DOHH2 (cell line): ENCODE measurements around the gene INPP4B.

Source experiments
- H3F3A ChIP-seq: fragments of 200-600 bp; sonication (generic), shearing (Covaris generic); 2 replicates; pipeline ENCODE4 v1.6.0; 2016; ENCODE audit warnings: antibody characterized with exemption, mild to moderate bottlenecking; ENCODE audit not compliant: control insufficient read depth, insufficient read depth
- H3K27ac ChIP-seq: fragments of 200-600 bp; sonication (generic); 2 replicates; pipeline ENCODE4 v1.5.1; 2014; ENCODE audit warnings: low read depth, mild to moderate bottlenecking, low read length, moderate library complexity
- H3K27me3 ChIP-seq: fragments of 200-600 bp; sonication (generic); 2 replicates; pipeline ENCODE4 v1.6.1; 2014; ENCODE audit warnings: mild to moderate bottlenecking, low read length, mixed read lengths; ENCODE audit not compliant: control insufficient read depth
- H3K36me3 ChIP-seq: fragments of 200-600 bp; sonication (generic); 2 replicates; pipeline ENCODE4 v1.6.1; 2014; ENCODE audit warnings: mild to moderate bottlenecking, low read length, moderate library complexity, mixed read lengths; ENCODE audit not compliant: control insufficient read depth
- H3K4me1 ChIP-seq: fragments of 200-600 bp; sonication (generic); 2 replicates; pipeline ENCODE4 v1.6.1; 2014; ENCODE audit warnings: mild to moderate bottlenecking, low read length, mixed read lengths; ENCODE audit not compliant: control insufficient read depth
- H3K4me2 ChIP-seq: fragments of 200-600 bp; sonication (generic); 2 replicates; pipeline ENCODE4 v1.6.0; 2014; ENCODE audit warnings: mild to moderate bottlenecking, low read length, moderate library complexity
- H3K4me3 ChIP-seq: fragments of 200-600 bp; sonication (generic); 2 replicates; pipeline ENCODE4 v1.5.1; 2014; ENCODE audit warnings: mild to moderate bottlenecking, low read length, mixed read lengths
- H3K79me2 ChIP-seq: fragments of 200-600 bp; sonication (generic); 2 replicates; pipeline ENCODE4 v1.6.1; 2014; ENCODE audit warnings: mild to moderate bottlenecking, low read length, mixed read lengths; ENCODE audit not compliant: control insufficient read depth
- H3K9me2 ChIP-seq: fragments of 200-600 bp; sonication (generic); replicated peaks from 2 replicates; pipeline ENCODE4 v1.6.1; 2014; ENCODE audit warnings: mild to moderate bottlenecking, low read length, mixed read lengths; ENCODE audit not compliant: control insufficient read depth
- H3K9me3 ChIP-seq: fragments of 200-600 bp; sonication (generic); 2 replicates; pipeline ENCODE4 v1.6.1; 2014; ENCODE audit warnings: antibody characterized with exemption, low read length, mixed read lengths; ENCODE audit not compliant: control insufficient read depth, insufficient read depth
- H4K20me1 ChIP-seq: fragments of 200-600 bp; sonication (generic); 2 replicates; pipeline ENCODE4 v1.6.0; 2014; ENCODE audit warnings: low read depth, mild to moderate bottlenecking, antibody characterized with exemption, low read length, moderate library complexity; ENCODE audit not compliant: control insufficient read depth, insufficient read depth
- CTCF ChIP-seq: fragments of 200-600 bp; sonication (generic); IDR thresholded peaks from one replicate; pipeline ENCODE4 v1.5.1; 2014; ENCODE audit warnings: antibody characterized with exemption, mild to moderate bottlenecking, low read depth, low read length; ENCODE audit not compliant: poor library complexity, severe bottlenecking
- EZH2phosphoT487 ChIP-seq: fragments of 200-600 bp; sonication (generic); IDR thresholded peaks from 2 replicates; pipeline ENCODE4 v1.6.1; 2017; ENCODE audit warnings: borderline replicate concordance, mild to moderate bottlenecking, antibody characterized with exemption, low read length, moderate library complexity, mixed read lengths

Gene INPP4B

GRCh38 chr4:142369141-142369540 is 477.0 kb downstream of the INPP4B start:
- no peaks in the 10 kb centered on the region for H3K9me2 ChIP-seq
- H3K4me1 ChIP-seq, result no peaks in the 10 kb centered on the region
- no peaks in the 10 kb centered on the region for H3K36me3 ChIP-seq
- H3K27me3 ChIP-seq, result no peaks in the 10 kb centered on the region
- H3K4me2 ChIP-seq, result no peak overlapping the region
- no peaks in the 10 kb centered on the region for H4K20me1 ChIP-seq
- no peaks in the 10 kb centered on the region for H3F3A ChIP-seq
- no peaks in the 10 kb centered on the region for H3K79me2 ChIP-seq
- TF ChIP-seq CTCF, result no peak
- no peak for TF ChIP-seq EZH2phosphoT487
- no peak overlapping the region for H3K27ac ChIP-seq
- no peak overlapping the region for H3K4me3 ChIP-seq
- H3K9me3 ChIP-seq, result no peaks in the 10 kb centered on the region

- H3K79me2 ChIP-seq, result no peaks in the 10 kb centered on the region
- TF ChIP-seq EZH2phosphoT487 (no peak), CTCF (no peak)
- no peak overlapping the region for H3K4me2 ChIP-seq
- no peaks in the 10 kb centered on the region for H3K9me2 ChIP-seq
- H3K4me1 ChIP-seq, result no peaks in the 10 kb centered on the region
- H3K4me3 ChIP-seq, result no peak overlapping the region
- H3K27ac ChIP-seq, result no peak overlapping the region
- no peaks in the 10 kb centered on the region for H4K20me1 ChIP-seq
- no peaks in the 10 kb centered on the region for H3K36me3 ChIP-seq
- no peaks in the 10 kb centered on the region for H3K27me3 ChIP-seq
- no peaks in the 10 kb centered on the region for H3F3A ChIP-seq
- no peaks in the 10 kb centered on the region for H3K9me3 ChIP-seq
Measured at GRCh38 chr4:142367418-142368180, 478.5 kb downstream of the INPP4B start.

GRCh38 chr4:142366769-142367181 is 479.3 kb downstream of the INPP4B start:
- H3K79me2 ChIP-seq, result no peaks in the 10 kb centered on the region
- no peaks in the 10 kb centered on the region for H3K4me1 ChIP-seq
- H3K36me3 ChIP-seq, result no peaks in the 10 kb centered on the region
- no peaks in the 10 kb centered on the region for H4K20me1 ChIP-seq
- H3K4me2 ChIP-seq, result no peak overlapping the region
- TF ChIP-seq EZH2phosphoT487 (no peak), CTCF (no peak)
- H3K9me2 ChIP-seq, result no peaks in the 10 kb centered on the region
- no peak overlapping the region for H3K4me3 ChIP-seq
- no peak overlapping the region for H3K27ac ChIP-seq
- H3K27me3 ChIP-seq, result no peaks in the 10 kb centered on the region
- no peaks in the 10 kb centered on the region for H3K9me3 ChIP-seq
- no peaks in the 10 kb centered on the region for H3F3A ChIP-seq
